Cardiac fibroblast (primary cell): ENCODE results near the gene ACHE.
A peak's percentile ranks its signal among the peaks of the same experiment; 100 is the strongest.

Experiments
- DNase-seq, 2 donors: peaks; one replicate each; pipeline versions ENCODE4 v3.0.0 to v3.0.0-alpha.2; 2010; ENCODE audit warnings: low read depth in 2 of 2
- H3K4me3 ChIP-seq, 2 donors: replicated peaks in 1 of 2; 1 replicate in 1 of 2; 2 replicates in 1 of 2; pipeline ENCODE4 v1.5.1; 2011; ENCODE audit warnings: low read depth in 2 of 2, low read length in 2 of 2, mild to moderate bottlenecking in 2 of 2, moderate library complexity in 1 of 2
- CTCF ChIP-seq: IDR thresholded peaks from one replicate; pipeline ENCODE4 v1.5.1; 2011; ENCODE audit warnings: low read depth, mild to moderate bottlenecking, low read length, inconsistent platforms

ACHE gene

GRCh38 chr7:100895956-100896731 lies 456 bp upstream of the ACHE start:
- DNase-seq = no peak
- H3K4me3 ChIP-seq = no peak overlapping the region
- TF ChIP-seq CTCF = no peak

GRCh38 chr7:100894860-100895700 lies 608 bp downstream of the ACHE start:
- H3K4me3 ChIP-seq = peak overlapping the region; percentile 40 to 44
- no peak for DNase-seq
- peak; percentile 82 for TF ChIP-seq CTCF

GRCh38 chr7:100893910-100894721 lies 1.6 kb downstream of the ACHE start:
- no peak overlapping the region for H3K4me3 ChIP-seq
- no peak for TF ChIP-seq CTCF
- no peak for DNase-seq

- no peak for DNase-seq
- no peak for TF ChIP-seq CTCF
- no peak overlapping the region for H3K4me3 ChIP-seq
Observed at GRCh38 chr7:100893318-100893895, 2.3 kb downstream of the ACHE start.

GRCh38 chr7:100892364-100893317 lies 3.0 kb downstream of the ACHE start:
- no peak for TF ChIP-seq CTCF
- no peak overlapping the region for H3K4me3 ChIP-seq
- no peak for DNase-seq
